ENCODE measurements around the gene TNXB.

DNA sequence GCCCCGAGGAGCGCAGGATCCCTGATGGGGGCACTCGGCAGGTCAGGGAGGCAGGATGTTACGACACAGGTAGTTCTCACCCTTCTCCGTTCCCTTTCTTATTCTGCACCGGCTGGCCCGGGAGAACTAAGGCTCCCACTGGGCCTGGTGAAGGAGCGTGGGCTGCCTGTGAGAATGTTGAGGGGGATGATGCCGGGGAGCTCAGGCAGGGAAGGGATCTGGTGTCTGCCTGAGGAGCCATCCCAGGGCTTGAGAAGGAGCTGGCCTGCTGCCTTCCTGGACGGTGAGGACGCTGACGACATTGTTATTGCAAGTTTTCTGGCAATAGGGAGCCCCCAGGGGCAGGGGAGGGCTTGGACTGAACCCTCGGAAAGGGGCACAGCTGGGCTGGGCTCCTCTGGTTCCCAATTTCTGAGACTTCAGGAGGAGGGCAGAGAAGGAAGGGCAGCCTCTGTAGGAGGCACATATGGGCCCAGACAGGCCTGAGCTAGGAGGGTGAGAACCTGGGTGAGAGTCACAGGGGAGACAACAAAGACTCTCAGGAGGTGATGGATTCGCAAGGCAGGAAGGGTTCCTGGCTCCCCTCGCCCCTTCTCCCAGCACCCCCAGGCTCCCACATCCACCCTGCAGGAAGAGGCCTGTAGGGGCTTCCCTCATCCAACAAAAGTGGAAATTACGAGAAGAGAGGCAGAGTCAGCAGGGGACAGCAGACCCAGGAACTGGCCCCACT is 38.2 kb downstream of the TNXB start:
- TF ChIP-seq, protein P1, sequence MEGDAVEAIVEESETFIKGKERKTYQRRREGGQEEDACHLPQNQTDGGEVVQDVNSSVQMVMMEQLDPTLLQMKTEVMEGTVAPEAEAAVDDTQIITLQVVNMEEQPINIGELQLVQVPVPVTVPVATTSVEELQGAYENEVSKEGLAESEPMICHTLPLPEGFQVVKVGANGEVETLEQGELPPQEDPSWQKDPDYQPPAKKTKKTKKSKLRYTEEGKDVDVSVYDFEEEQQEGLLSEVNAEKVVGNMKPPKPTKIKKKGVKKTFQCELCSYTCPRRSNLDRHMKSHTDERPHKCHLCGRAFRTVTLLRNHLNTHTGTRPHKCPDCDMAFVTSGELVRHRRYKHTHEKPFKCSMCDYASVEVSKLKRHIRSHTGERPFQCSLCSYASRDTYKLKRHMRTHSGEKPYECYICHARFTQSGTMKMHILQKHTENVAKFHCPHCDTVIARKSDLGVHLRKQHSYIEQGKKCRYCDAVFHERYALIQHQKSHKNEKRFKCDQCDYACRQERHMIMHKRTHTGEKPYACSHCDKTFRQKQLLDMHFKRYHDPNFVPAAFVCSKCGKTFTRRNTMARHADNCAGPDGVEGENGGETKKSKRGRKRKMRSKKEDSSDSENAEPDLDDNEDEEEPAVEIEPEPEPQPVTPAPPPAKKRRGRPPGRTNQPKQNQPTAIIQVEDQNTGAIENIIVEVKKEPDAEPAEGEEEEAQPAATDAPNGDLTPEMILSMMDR (IDR thresholded peaks at IDR 0.05), result no peak
- no peak for TF ChIP-seq POLR2A (IDR thresholded peaks at IDR 0.05)
